ENCODE data around the gene ASPSCR1.
"Not testable (repeated sequence)": the region's sequence is repeated elsewhere in the genome, so short reads cannot be mapped to it uniquely, and the experiment has no call there.

The ASPSCR1 gene

DNA sequence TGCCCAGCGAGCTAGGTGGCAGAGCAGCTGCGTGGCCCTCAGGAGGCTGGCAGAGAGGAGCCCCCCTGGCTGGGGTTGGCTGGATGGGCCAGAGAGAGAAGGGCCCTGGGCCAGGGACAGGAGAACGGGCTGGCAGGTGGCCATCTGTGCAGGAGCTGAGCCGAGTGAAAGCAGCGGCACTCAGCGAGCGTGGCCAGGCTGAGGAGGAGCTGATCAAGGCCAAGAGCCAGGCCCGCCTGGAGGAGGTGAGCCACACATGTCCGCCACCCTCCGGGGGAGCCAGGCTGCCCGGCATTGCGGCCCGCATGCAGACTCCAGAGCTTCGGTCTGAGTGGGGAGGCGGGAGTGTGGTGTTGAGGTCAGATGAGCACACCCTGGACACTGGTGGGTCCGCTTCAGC is 52.0 kb downstream of the ASPSCR1 start:
- no peak for DNase-seq

DNA sequence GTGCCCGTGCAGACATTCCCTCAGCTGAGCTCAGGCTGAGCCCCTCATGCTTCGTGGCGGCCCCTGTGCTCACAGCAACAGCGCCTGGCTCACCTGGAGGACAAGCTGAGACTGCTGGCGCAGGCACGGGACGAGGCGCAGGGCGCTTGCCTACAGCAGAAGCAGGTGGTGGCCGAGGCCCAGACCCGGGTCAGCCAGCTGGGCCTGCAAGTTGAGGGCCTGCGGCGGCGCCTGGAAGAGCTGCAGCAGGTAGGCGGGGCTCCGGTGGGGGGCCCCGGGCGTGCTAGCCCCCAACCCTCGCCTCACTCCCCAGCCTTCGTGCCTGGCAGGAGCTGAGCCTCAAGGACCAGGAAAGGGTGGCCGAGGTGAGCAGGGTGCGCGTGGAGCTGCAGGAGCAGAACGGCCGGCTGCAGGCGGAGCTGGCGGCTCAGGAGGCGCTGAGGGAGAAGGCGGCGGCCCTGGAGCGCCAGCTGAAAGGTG is 52.6 kb downstream of the ASPSCR1 start:
- DNase-seq = no peak

DNA sequence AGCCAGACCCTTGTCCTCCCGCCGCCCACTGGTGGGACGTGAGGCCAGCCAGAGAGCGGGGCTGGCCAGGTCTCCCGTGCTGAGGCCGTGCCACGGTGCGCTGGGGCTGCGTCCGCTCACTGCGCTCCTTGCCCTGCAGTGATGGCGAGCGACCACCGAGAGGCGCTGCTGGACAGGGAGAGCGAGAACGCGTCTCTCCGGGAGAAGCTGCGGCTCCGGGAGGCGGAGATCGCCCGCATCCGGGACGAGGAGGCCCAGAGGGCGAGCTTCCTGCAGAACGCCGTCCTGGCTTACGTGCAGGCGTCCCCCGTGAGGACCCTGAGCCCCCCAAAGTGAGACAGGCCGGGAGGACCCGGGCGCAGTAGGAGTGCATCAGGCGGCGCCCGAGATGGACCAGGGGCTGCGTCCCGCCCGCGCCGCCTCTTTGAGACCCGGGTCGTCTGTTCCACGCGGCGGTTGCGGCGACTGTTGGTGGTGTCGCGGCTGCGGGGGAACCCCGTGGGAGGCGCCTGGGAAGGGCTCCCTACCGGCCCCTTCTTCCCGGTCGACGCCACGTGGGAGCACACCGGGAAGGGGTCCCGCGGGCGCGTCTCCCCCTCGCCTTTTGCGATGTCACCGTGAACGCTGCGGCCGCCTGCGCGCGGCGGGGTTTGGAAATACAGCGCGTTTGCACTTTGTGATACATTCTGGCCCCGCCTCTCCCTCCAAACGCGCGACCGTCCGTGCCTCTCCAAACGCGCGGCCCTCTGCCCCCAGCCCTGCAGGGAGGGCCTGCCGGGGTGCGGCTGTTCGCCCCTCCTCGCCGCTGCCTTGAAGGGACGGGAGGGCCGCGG is 53.3 kb downstream of the ASPSCR1 start:
- DNase-seq = peak; percentile 80

DNA sequence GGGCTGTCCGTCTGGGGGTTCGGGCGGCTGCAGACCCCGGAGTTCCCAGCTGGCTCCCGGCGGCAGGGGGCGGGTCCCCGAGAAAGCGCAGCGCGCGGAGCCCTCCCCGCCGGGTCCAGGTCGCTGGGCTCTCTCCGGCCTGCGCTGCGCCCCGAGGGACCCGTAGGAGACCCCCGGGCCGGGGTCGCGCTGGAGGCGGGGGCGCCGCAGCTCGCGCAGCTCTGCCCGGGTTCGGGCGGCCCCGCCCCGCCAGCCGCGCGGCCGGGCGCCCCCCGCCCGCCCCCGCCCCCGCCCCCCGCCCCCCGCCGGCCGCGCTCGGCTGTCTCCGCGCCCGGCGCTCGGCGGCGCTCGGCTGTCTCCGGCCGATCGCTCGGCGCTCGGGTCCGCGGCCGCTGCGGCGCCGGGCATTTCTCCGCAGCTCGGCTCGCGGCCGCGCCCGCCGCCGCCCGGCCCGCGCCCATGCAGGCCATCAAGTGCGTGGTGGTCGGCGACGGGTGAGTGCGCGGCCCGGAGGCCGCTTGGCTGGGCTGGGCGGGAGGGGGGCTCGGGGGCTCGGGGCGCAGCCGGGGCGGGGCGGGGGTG is 54.0 kb downstream of the ASPSCR1 start, which contains the start of gene RAC3:
Gene RAC3 (plus strand): TSS at position 376 of the 582 bp plus-strand sequence. CDS start 84 bp downstream, at position 460.
- peak; percentile 50 for DNase-seq

DNA sequence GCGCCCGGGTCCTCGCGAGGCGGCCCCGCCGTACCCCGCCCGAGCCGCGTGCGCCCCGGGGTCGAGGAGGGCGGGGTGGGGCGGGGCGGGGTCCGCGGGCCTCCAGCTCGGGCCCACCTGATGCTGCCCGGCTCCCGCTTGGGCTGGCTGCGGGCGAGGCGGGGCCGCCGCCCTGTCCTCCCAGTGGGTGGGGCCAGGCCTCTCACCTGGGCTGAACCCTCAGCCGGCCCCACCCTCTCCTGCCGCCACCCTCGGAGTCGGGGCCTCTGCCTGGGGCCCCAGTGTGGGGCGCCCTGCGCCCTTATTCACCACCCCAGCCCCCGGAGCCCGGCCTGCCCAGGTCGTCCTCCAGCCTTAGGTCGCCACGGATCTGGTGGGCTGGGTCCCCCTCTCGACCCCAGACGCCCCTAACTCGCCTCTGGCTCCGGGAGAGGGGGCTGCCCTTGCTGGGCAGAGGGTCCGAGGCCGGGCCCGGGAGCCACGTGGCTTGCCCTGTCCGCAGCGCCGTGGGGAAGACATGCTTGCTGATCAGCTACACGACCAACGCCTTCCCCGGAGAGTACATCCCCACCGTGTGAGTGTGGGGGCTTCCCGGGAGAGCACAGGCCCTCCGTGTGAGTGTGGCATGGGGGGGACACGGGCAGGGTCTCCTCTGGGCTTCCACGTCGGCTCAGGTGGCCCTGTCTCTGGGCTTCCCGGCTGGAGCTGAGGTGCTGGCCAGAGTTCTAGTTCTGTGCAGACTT is 54.6 kb downstream of the ASPSCR1 start:
- peak; percentile 69 for DNase-seq

DNA sequence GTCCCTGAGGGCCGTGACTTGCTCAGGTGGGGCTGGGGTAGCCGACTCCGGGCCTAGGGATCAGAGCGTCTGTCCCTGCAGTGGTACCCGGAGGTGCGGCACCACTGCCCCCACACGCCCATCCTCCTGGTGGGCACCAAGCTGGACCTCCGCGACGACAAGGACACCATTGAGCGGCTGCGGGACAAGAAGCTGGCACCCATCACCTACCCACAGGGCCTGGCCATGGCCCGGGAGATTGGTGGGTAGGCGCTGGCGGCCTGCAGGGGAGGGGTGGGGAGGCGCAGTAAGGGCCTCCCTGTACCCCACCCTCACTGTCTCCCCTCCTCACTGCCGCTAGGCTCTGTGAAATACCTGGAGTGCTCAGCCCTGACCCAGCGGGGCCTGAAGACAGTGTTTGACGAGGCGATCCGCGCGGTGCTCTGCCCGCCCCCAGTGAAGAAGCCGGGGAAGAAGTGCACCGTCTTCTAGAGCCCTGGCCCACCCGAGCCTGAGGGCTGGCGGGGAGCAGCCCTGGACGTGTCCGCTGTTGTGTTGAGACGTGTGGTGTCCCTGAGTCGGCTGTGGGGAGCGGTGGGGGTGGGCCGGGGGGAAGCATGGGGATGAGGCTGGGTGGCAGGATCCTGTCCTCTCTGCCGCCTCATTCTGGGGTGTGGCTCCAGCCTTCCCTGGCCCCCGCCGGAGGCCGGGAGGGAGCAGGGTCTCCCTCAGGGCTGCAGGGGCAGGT is 56.1 kb downstream of the ASPSCR1 start:
- DNase-seq = no peak

DNA sequence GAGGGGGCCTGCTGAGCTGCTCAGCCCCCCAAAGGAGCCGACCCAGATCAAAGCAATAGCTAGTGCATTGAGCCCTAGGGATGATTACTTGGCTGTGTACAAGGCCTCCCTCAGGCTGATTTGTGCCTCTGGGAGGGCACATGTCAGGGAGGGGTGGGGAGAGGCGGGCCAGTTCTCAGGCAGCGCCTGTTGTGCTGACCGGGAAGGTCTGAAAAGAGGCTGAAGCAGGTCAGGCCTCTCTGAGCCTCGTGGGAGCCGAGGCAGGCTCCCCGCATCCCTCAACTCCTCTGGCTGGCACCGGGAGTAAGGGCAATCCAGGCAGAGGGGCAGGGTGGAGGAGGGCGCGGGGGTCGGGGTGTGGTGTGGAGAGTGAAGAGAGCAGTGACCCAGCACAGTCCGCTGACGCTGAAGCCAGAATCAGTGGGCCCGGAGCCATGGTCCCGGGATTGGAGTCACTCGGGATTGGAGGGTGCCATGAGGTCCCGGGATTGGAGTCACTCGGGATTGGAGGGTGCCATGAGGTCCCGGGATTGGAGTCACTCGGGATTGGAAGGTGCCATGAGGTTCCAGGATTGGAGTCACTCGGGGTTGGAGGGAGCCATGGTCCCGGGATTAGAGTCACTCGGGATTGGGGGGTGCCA is 57.1 kb downstream of the ASPSCR1 start:
- no peak for DNase-seq

DNA sequence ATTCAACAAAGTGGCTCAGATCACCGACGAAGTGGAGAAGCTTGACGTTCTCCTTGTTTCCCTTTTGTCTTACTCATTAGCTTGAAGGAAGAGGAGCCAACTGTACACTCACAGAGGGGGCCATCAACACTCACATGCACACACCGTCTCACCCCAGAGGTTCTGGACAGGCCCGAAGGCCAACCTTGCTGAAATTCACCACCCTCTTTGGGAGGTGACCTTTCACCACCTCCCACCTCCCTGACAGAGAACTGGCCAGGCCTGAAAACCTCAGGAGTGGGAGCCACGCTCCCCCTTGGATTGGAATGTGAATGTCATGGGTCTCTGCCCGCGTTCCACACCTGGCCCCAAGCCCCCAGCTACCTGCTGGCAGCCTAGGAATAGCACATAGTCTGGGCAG is 58.1 kb downstream of the ASPSCR1 start:
- no peak for DNase-seq

DNA sequence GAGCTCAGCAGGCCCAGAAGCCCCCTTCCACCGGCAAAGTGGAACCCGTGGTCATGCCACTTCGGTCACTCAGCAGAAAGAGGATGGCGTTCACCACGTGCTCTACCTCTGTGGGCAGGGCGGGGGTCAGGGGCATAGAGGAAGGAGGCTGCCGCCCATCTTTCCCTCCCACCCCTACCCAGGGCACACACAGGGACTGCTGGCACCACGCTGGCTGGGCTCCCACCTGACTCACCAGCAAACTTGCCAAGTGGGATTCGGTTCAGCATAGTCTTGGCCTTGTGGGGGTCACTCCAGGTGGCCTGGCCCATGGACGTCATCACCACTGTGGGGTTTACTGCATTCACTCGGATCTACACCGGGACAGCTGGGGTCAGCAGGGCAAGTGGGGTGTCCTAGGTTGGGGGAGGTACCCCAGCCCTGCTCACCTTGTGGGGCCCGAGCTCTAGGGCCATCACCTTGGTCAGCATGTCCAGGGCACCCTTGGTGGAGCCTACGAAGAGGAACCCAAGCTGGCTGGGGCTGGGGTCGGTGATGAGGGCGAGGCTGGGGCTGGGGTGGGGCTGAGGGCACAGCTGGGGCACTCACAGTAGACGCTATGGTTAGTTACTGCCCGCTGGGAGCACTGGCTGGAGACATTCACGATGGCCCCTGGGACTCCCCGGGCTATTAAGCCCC is 58.7 kb downstream of the ASPSCR1 start:
- DNase-seq = no peak

DNA sequence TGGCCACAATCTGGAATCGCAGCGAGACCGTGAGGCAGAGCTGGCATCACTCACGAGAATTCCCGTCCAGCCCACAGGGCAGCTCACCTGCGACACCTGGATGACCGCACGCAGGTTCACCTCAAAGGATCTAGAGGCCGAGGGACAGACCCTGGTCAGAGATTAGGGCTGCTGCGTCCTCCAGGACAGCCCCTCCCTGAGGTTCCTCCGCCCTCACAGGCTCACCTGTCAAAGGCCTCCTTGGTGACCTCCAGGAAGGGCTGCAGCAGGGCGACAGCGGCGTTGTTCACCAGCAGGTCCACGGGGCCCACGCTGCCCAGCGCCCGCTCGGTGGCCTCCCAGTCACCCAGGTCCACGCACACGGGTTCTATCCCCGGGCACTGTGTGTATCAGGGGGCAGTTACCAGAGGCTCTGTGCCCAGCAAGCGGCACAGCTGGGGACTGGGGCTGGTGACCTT is 59.2 kb downstream of the ASPSCR1 start:
- no peak for DNase-seq

DNA sequence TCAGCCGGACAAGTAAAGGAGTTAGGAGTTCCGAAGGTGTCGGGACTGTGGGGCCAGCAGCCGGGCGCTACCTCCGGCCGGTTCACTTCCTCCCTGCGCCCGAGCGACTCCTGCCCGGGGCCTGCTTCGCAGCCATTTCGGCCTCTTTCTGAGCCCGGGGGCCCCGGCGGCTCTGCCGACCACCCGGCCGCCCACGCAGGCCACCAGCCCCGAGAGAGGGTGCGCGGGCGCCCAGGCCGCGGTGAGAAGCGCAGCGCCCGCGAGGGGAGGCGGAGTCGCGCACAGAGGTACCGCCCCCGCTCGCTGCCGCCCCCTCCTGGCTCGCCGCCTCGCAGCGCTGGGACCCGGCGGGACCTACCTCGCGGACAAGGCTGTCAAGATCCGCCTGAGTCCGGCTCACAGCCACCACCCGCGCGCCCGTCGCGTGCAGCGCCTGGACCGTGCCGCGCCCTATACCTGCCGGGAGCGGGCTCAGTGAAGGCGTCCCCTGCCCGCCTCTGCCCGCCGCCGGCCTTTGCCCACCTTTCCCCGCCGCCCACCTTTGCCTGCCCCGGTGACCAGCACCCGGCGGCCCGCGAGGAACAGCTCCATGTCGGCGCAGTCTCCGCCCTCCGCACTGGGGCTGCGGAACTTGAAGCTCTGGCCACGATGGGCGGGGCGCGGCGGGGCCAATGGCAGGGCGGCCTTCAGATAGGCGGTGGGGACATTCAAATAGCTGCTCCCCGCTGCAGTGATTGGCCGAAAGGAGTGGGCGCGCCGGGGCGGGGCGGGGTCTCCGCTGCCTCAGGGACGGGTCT is 59.9 kb downstream of the ASPSCR1 start, which contains the start of gene DCXR:
Gene DCXR (minus strand): TSS at position 606 of the 797 bp plus-strand sequence. CDS start 15 bp downstream, at position 591.
- peak; percentile 97 for DNase-seq

DNA sequence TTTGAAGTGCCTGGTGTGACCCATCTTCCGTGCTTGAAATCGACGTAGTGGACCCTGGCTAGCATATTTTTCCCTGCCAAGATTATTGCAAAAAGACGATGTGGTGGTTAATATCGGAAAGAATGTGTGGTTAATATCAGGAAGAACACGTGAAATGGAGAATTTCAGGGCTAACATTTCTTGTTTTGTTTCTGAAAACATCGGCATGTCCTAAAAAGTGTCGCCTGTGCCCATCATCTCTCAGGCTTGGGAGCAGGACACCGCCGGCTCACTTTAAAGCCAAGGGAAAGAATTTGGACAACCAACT is 60.4 kb downstream of the ASPSCR1 start:
- DNase-seq = no peak

DNA sequence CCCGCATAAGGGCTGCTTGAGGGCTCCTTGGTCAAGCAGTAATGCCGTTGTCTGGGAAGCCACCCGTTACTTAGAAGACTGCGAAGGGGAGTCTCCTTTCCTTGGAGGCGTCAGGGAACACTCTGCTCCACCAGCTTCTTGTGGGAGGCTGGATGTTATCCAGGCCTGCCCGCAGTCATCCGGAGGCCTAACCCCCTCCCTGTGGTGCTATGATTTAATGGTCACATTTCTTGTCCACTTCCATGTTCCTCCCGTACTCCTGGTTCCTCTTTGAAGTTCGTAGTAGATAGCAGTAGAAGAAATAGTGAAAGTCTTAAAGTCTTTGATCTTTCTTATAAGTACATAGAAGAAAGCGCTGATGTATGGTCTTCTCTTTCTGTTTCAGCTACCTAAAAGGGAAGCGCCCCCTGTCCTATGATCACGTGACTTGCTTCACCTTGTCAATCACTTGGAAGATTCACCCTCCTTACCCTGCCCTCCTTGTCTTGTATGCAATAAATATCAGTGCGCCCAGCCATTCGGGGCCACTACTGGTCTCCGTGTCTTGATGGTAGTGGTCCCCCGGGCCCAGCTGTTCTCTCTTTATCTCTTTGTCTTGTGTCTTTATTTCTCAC is 61.5 kb downstream of the ASPSCR1 start:
- not testable (repeated sequence) for DNase-seq

DNA sequence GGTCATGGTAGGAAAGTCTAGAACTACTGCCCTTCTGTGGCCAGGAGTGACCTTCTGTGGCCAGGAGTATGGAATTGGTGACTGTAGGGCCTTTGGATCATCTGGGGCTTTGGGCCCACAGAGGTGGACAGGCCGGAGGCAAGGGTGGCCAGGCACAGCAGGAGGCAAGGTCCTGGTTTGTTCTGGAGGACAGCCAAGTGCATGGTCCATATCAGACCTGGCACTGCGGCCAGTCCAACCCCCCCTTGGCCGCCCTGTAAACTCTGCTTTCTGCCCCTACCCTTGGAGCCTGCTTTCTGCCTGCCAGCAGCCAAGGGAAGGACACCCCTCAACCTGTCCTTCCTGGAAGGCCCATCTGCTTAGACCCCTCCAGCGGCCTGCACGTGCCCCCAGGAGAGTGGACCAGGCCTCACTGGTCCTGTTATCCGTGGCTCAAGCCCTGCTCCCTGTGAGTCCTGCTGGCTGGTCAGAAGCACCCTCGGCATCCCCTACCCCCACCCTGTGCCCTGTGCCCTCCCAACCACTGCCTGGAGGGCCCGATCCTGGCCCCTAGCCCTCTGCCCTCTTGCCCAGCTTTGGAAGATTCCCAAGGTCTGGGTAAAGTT is 62.4 kb downstream of the ASPSCR1 start:
- no peak for DNase-seq

DNA sequence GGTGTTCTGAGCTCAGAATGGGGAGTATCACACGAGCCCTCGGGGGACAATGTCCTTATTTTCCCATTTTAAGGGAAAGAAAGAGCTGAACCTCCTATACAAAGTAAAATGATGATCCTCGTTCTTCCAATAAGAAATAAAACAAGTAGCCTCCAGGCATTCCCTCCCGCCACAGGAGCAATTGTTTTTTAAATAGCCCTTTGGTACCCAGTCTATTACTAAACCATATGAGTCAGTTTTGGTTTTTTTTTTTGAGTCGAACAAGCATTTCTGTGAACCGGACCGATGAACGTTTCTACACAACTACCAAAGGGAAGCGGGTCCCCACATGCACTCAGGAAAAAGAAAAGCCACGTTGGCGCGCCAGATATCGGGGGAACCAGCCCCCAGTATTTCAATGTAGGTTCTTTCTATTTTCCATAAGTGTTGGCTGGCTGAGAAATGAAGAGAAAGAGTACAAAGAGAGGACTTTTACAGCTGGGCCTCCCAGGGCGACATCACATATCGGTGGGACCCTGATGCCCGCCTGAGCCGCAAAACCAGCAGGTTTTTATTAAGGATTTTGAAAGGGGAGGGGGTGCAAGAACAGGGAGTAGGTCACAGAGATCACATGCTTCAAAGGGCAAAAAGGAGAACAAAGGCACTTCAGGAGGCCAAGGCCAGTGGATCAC is 63.9 kb downstream of the ASPSCR1 start:
- no peak for DNase-seq

DNA sequence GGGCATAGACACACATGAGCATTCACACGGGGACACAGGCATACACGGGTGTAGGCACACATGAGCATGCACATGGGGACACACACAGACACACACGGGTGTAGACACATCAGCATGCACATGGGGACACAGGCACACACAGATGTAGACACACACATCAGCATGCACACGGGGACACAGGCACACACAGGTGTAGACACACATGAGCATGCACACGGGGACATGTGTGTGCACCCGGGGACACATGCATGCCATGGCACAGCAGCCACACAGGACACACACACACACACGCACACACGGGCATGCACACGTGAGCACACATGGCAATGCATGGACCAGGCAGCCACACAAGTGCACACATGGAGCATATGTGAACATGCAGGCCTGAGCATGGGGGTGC is 65.2 kb downstream of the ASPSCR1 start:
- DNase-seq = no peak

DNA sequence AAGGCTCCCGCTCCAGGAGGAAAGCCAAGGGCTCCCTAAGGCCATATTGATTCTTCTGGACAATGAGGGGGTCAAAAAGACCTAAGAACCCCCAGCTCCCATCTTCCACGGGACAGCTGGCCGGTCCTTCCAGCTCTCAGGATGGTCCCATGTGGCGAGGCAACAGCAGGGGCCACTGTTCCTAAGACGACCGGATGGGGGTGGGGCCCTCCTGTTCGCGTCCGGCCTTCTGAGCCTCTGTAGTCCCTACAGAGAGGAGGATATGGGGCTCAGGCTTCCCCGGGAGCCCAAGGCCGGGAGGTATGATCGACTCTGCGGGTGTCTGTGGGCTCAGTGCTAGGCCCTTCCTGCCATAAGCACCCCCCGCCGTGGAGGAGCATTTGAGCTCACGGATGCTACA is 66.1 kb downstream of the ASPSCR1 start:
- no peak for DNase-seq

DNA sequence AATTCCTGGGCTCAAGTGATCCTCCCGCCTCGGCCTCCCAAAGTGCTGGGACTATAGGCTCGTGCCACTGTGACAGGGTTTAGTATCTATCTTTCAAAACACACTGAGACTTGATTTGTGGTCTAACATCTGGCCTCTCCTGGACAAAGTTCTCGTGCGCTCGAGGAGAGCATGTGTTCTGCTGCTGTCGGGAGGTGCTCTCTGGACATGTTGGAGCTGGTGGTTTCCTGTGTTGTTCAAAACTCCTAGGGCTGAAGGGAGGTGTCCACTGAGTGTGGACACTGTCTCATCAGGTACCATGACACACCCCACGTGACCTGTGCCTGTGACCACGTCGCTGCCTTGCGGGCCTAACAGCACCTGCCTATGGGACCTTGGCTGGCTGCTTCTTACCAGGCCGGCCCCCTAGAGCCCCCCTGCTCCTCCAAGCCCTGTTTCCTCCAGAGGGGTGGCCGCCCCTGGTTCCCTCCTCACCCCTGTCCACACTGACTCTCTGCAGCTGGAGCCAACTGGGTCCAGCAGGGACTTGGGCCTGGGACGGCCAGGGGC is 68.6 kb downstream of the ASPSCR1 start:
- DNase-seq = no peak

DNA sequence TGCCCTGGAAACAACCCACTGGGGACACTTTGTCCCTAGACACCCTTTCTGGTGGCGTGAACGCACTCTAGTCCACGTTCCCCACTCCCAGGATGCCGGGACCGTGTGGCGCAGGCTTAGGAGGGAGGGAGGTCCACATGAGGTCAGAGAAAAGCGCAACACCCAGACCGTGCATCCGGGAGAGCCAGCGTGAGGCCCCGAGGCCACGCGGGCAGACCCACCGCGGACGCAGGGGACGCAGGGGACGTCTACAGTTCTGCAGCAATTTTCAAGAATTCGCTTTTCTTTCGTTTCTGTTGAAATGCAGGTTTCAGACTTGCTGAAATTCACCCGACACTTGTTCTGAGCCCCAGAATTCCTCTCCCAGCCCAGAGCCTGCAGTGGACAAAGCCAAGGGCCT is 69.5 kb downstream of the ASPSCR1 start:
- DNase-seq = no peak

Data from NCI-H146 (cell line).